ENCODE data around the gene HIVEP2. TPM values are rescaled to one million over a fixed set of nuclear protein-coding genes. Genes with fewer than 3 reads are reported as not detected.
A peak's percentile ranks its signal among the peaks of the same experiment; 100 is the strongest.

HIVEP2 gene
- total and polyA plus RNA-seq, 5 experiments from 2014 or later: 6.5 to 99.2 (median 17.1) TPM

DNA sequence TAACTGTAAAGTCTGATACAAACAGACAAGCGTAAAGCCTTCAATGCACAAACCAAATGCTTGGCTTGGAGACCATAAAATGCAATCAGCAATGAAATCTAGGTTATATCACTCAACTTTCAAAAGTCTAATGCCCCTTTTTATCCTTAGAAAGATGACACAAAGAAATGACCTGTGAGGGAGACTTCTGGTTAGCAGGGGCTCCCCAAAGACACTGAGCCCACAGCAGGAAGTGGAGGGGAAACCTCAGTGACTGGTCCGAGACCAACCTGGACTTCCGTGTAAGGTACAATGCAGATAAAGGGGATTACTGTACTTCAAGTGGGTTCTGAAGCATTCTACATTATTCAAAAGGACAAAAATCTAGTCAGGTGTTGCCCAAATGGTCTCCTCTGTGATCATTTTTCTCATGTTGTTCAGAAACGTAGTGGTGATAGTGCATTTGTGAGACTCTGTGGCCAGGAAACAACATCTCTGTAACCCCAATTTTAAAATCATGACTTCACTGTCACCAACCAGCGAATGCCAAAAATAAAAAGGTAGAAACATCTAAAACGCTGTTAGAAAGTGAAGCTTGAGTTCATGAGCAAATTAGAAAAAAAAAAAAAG, 88.2 kb downstream of the HIVEP2 start:
- Mint-ChIP-seq H3K4me1 (peaks cover 50 to 97% (median 95%) of the 10 kb centered on the region in 4 donors), H3K27ac (peak overlapping the region; percentile 96 to 98 (median 97)), H3K4me3 (peak overlapping the region; percentile 76 to 91 (median 86)), H3K27me3 (no peaks in the 10 kb centered on the region), H3K9me3 (no peaks in the 10 kb centered on the region), H3K36me3 (peaks cover 0 to 5% (median 0%) of the 10 kb centered on the region in 3 donors)
- peak; percentile 41 to 59 for ATAC-seq
- DNase-seq: peak in 4 of 10 donors; percentile 39 to 72 (median 50)
- POLR2A ChIA-PET: interaction anchor here (0.7 to 8.6 kb wide), 16 partner anchors 10 to 372 kb away, joined by 3 to 153 read pairs (median 10); partner anchors contain the start of gene HIVEP2

DNA sequence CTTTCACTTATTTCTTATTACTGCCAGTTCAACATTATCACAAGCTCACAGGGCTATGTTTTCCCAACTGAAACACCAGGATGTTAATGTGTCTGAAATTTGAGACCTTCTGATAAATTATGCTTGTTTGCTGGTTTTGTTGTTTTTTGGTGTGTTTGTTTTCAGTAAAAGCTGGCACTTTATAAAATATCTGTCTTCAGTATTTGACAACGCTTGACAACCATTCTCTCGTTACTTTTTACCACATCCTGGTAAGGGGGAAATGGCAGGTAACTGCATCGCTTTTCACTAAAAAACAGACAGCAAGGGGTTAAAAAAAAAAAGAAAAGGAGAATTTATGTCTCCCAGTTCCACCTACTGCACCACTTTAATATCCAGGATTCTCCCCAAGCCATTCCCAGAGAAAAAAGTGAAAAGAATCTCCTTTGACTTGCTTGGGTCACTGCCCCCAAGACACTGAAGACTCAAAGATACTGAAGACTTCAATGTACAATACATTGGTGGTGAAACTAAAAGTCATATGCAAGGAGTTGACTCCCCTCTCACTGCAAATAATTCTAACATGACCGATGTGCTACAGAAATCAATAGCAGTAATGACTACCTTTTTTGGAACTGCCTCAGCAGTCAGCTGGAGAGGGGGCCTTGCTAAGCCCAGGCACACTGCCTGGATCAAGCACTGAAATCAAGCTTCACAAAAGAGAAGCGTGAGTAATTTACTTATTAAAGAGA, 88.9 kb downstream of the HIVEP2 start:
- peak in 3 of 10 donors; percentile 50 to 52 (median 50) for DNase-seq
- peaks cover 0 to 5% (median 0%) of the 10 kb centered on the region in 3 donors for H3K36me3 Mint-ChIP-seq

DNA sequence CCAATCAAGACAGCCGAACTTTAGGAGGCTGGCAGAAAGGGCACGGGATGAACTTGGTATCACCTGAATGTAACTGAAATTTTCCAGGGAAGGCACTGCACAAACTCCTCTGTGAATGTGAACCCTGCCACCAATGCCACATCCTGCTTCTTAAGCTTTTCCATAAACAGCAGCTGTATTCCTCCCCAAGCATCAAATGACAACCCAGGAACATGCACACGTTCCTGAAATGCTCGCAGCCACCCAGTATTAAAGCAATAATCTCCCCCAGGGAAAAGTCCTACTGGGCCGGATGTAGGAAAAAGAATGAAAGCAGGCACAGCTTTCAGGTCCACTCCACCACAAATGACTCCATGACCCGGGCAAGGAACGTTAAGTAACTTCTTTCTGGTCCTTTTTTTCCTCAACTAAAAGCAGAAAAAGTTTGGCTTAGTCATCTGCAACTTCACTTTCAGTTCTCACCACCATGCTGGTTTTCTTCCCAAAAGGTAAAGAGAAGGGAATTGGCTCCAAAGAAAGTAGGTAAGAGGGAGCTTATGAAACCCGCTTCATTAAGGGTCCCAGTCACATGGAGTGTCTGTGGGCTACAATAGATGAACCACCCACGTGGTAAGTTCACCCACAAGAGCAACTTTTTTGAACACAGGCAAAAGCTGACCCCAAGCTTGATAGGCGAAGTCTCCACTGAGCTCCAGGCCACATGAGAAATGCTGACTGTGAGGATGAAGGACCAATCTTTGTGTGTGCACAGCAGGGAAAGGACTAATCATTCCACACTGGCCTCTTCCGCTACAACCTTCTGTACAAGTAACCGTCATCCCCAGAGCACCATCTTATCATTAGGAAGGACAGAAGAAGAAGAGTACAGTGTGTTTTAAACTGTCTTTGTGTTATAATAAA, 90.1 kb downstream of the HIVEP2 start:
- no peaks in the 10 kb centered on the region for H3K9me3 Mint-ChIP-seq

More for the DNA sequence above, 88.9 kb downstream of the HIVEP2 start:
- Mint-ChIP-seq H3K9me3 (no peaks in the 10 kb centered on the region), H3K4me1 (peaks cover 52 to 97% (median 95%) of the 10 kb centered on the region in 4 donors), H3K27ac (peak overlapping the region; percentile 96 to 98 (median 97)), H3K4me3 (peak overlapping the region; percentile 76 to 91 (median 86)), H3K27me3 (no peaks in the 10 kb centered on the region)
- POLR2A ChIA-PET: interaction anchor here (0.6 to 8.6 kb wide), 14 partner anchors 10 to 176 kb away, joined by 3 to 153 read pairs (median 10); partner anchors contain the start of gene HIVEP2
- peak in 1 of 2 donors; percentile 2 for ATAC-seq

DNA sequence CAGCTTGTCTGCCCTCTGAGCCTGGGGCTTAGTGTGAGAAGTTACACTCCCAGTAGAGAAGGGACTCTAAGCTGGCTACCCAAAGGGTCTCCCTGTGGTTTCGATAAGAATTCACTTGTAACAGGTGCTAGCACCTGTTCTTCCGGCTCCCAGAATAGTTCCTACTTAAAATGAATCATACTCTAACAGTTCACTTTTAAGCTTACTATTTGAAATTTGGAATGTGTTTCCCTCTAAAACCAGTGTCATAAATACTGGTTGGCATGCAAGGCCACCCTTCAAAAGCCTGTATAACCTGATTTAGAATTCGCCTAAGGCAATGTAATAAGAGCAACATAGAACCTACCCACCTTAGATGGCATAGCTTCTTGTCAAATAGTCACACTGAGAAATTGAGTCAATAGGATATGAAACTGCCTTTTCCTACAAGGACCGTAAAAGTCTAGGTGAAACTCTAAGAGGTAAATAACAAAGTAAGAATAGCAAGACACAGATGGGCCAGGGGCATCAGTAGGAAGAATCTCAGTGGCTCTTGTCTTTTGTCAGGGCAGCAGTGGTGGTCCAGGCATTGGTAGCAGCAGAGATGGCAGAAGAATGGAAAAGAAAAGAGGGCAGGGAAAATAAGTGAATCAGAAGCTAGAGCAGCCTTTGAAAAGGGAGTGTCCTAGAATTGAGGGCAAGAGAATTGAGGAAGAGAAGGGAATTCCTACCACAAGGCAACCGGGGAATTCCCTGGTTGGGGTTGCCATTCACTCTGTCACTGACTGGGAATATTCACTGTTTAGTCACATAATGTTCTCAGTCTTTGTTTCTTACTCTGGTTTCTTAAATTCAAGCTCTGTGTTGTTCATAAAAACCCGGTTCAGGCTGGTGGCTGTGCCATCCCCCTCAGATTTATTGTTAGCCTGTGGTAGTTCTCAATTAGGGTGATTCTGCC, 91.5 kb downstream of the HIVEP2 start:
- no peak for ATAC-seq
- POLR2A ChIA-PET: interaction anchor here (0.8 to 8.6 kb wide), 10 partner anchors 8 to 93 kb away, joined by 3 to 153 read pairs (median 4); no protein-coding TSS in a partner anchor
- H3K27me3 Mint-ChIP-seq: no peaks in the 10 kb centered on the region

More for the DNA sequence above, 90.1 kb downstream of the HIVEP2 start:
- peak overlapping the region; percentile 96 to 98 (median 97) for H3K27ac Mint-ChIP-seq
- H3K4me3 Mint-ChIP-seq: peak overlapping the region; percentile 76 to 91 (median 86)
- no peak for ATAC-seq
- POLR2A ChIA-PET: interaction anchor here (0.9 to 8.6 kb wide), 7 partner anchors 9 to 90 kb away, joined by 3 to 153 read pairs (median 48); partner anchors contain the start of gene HIVEP2
- peaks cover 50 to 99% (median 96%) of the 10 kb centered on the region in 4 donors for H3K4me1 Mint-ChIP-seq
- peaks cover 0 to 5% (median 0%) of the 10 kb centered on the region in 3 donors for H3K36me3 Mint-ChIP-seq
- no peaks in the 10 kb centered on the region for H3K27me3 Mint-ChIP-seq
- DNase-seq: no peak

DNA sequence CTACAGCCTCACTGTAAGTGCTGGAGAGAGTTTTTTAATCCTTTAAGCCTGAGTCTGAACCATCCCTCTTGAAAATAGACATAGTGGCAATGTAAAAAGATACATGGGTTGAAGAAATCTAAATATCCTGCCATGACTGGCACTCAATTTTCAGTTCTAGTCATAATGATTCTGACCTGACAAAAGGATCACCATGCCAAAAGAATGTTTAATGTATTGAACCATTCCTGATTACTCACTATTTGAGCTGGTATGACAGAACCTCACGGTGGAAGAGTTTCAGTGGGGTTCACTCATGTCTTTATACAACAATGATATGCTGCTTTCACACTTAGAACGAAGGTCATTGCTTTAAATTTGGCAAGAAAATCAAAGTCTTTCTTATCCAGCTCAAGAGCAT, 93.4 kb downstream of the HIVEP2 start:
- ATAC-seq (no peak), DNase-seq (no peak)
- POLR2A ChIA-PET: interaction anchor here (0.6 to 1.7 kb wide), 3 partner anchors 9 to 20 kb away, joined by 3 to 9 read pairs (median 3); no protein-coding TSS in a partner anchor

More for the DNA sequence above, 91.5 kb downstream of the HIVEP2 start:
- Mint-ChIP-seq H3K4me3 (peak overlapping the region in 9 of 10 donors; percentile 66 to 91 (median 86)), H3K9me3 (no peaks in the 10 kb centered on the region), H3K4me1 (peaks cover 54 to 99% (median 95%) of the 10 kb centered on the region in 4 donors), H3K27ac (peak overlapping the region; percentile 96 to 98 (median 97)), H3K36me3 (peaks cover 0 to 5% (median 0%) of the 10 kb centered on the region in 3 donors)
- DNase-seq: no peak

DNA sequence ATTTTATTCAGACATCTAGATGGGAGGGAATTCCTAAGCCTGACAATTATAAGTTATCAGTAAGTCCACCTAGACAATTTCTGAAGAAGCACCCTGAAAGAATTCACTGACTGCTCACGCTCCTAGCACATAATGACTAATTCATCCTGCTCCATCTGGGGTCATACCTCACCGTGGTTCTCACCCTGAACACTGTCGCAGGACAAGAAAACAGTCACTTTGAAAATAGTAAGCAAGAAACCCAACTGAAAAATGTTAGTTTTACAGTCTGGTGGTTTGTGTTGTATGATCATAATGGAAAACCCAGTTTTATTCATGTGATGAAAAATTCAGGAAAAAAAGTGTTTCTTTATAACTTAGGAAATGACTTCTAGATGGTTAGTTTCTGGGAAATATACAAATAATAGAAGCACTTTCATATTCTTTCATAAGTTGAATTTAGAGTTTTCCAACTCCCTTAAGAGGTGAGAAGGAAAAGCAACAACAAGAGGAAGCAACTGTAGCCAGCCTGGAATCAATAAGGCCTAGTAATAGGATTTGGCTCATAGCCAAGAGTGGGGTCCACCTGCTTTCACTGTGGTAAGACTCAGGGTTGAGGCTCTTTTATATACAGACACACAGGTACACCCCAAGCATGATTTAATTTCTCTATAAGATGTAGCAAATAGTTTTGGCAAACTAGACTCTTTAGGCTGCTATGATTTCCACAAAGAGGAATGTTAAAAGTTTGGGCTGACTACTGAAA, 94.1 kb downstream of the HIVEP2 start:
- Mint-ChIP-seq H3K36me3 (peaks cover 0 to 5% (median 0%) of the 10 kb centered on the region in 3 donors), H3K4me3 (peak overlapping the region; percentile 4 to 79 (median 60)), H3K4me1 (peaks cover 49 to 99% (median 96%) of the 10 kb centered on the region in 4 donors), H3K9me3 (no peaks in the 10 kb centered on the region), H3K27me3 (no peaks in the 10 kb centered on the region), H3K27ac (peak overlapping the region; percentile 65 to 98 (median 86))
- POLR2A ChIA-PET: interaction anchor here (0.6 to 1.7 kb wide), 2 partner anchors 8 to 19 kb away, joined by 3 to 9 read pairs; no protein-coding TSS in a partner anchor
- ATAC-seq (peak in 1 of 2 donors; percentile 15), DNase-seq (no peak)

More for the DNA sequence above, 93.4 kb downstream of the HIVEP2 start:
- H3K4me3 Mint-ChIP-seq: peak overlapping the region in 7 of 10 donors; percentile 25 to 67 (median 42)
- H3K27ac Mint-ChIP-seq: peak overlapping the region; percentile 2 to 98 (median 79)
- H3K9me3 Mint-ChIP-seq: no peaks in the 10 kb centered on the region
- no peaks in the 10 kb centered on the region for H3K27me3 Mint-ChIP-seq
- peaks cover 49 to 99% (median 96%) of the 10 kb centered on the region in 4 donors for H3K4me1 Mint-ChIP-seq
- H3K36me3 Mint-ChIP-seq: peaks cover 0 to 5% (median 0%) of the 10 kb centered on the region in 3 donors

DNA sequence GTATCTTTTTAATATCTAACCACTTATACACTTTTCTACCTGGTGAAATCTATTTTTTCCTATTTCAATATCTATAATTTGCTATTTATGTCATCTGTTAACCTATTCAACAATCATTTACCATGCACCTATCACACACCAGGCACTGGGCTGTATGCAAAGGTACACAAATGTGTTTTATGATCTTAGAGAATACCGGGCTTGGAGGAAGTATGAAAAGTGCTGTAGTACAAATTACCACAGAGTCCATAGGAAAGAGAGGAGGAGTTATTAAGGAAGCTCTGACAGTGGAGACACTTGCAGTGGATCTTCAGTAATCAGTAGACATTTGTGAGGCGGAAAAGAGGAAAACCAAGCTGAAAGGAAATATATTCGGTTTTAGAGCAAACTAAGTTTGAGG, 96.0 kb downstream of the HIVEP2 start:
- peak overlapping the region; percentile 6 to 79 (median 48) for H3K4me3 Mint-ChIP-seq

DNA sequence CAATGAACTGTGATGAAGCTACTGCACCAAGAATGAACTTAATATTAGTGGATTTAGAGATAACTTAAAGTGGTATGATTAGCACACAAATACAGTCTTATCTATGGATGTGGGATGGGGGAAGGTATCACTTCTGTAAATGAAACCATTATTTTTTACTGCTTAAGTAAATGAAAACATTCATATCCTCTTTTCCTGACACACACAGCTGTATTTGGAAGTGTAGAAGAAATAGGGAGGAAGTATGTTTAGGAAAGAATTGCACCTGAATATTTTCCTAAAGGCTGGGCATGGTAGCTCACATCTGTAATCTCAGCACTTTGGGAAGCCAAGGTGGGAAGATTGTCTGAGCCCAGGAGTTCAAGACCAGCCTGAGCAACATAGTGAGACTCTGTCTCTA, 96.8 kb downstream of the HIVEP2 start:
- ATAC-seq: no peak
- H3K4me3 Mint-ChIP-seq: peak overlapping the region in 4 of 10 donors; percentile 1 to 49 (median 23)

More for the DNA sequence above, 96.0 kb downstream of the HIVEP2 start:
- peak overlapping the region; percentile 23 to 98 (median 83) for H3K27ac Mint-ChIP-seq
- POLR2A ChIA-PET: interaction anchor here (0.8 to 9.2 kb wide), 4 partner anchors 8 to 98 kb away, joined by 3 to 153 read pairs (median 6); no protein-coding TSS in a partner anchor
- H3K36me3 Mint-ChIP-seq: peaks cover 0 to 5% (median 0%) of the 10 kb centered on the region in 3 donors
- H3K27me3 Mint-ChIP-seq: no peaks in the 10 kb centered on the region
- no peak for DNase-seq
- ATAC-seq: no peak
- peaks cover 44 to 99% (median 96%) of the 10 kb centered on the region in 4 donors for H3K4me1 Mint-ChIP-seq
- no peaks in the 10 kb centered on the region for H3K9me3 Mint-ChIP-seq

DNA sequence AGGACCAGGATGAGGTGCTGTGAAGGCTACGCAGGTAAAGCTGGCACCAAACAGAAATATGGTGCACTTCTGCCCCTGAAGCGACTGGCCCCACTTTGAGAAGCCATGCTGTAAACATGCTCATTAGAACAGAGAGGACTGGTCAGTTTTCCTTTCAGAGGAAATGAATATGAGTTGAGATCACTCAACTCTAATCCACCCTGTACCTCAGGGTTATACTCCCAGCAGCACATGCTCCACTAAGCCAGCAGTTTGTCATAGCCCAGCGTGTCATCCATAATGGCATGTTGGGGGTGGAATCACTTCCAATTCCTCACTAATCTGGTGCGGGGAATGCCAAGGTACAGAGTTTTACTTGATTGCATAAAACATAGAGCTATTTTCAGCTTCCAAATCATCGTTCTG, 98.1 kb downstream of the HIVEP2 start:
- H3K4me3 Mint-ChIP-seq: peak overlapping the region in 9 of 10 donors; percentile 80 to 90 (median 87)

More for the DNA sequence above, 96.8 kb downstream of the HIVEP2 start:
- DNase-seq: no peak
- POLR2A ChIA-PET: interaction anchor here (0.6 to 9.2 kb wide), 6 partner anchors 9 to 568 kb away, joined by 3 to 153 read pairs (median 4); no protein-coding TSS in a partner anchor
- Mint-ChIP-seq H3K36me3 (no peaks in the 10 kb centered on the region), H3K4me1 (peaks cover 40 to 97% (median 95%) of the 10 kb centered on the region in 4 donors), H3K27ac (peak overlapping the region in 9 of 10 donors; percentile 14 to 98 (median 84)), H3K27me3 (no peaks in the 10 kb centered on the region), H3K9me3 (no peaks in the 10 kb centered on the region)

DNA sequence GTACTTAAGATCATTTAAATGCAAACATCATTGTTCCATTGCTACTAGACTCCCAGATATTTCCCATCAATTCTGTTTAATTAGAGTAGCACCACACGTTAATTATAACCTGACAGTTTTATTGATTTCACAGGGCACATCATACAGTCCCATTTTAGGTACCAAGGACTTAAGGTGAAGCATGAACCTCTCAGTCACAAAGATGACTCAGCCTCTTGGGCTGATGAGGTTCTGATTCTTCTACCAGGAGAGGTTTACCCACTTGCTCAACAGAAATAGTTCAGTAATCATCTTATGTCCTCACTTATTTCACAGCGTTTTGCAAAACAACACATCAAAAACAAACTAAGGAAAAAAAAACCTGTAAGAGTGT, 98.5 kb downstream of the HIVEP2 start:
- H3K9me3 Mint-ChIP-seq: no peaks in the 10 kb centered on the region
- no peaks in the 10 kb centered on the region for H3K36me3 Mint-ChIP-seq
- H3K4me3 Mint-ChIP-seq: peak overlapping the region; percentile 77 to 90 (median 86)
- POLR2A ChIA-PET: interaction anchor here (1.0 to 9.2 kb wide), 4 partner anchors 11 to 604 kb away, joined by 3 to 153 read pairs (median 7); partner anchors contain the start of genes ADAT2 and PEX3
- no peaks in the 10 kb centered on the region for H3K27me3 Mint-ChIP-seq
- H3K4me1 Mint-ChIP-seq: peaks cover 40 to 98% (median 92%) of the 10 kb centered on the region in 4 donors
- peak in 1 of 2 donors; percentile 28 for ATAC-seq
- no peak for DNase-seq
- H3K27ac Mint-ChIP-seq: peak overlapping the region; percentile 91 to 98 (median 96)

More for the DNA sequence above, 98.1 kb downstream of the HIVEP2 start:
- POLR2A ChIA-PET: interaction anchor here (1.5 to 9.2 kb wide), 3 partner anchors 10 to 100 kb away, joined by 4 to 153 read pairs (median 9); no protein-coding TSS in a partner anchor
- no peaks in the 10 kb centered on the region for H3K27me3 Mint-ChIP-seq
- ATAC-seq (no peak), DNase-seq (no peak)
- peak overlapping the region; percentile 91 to 98 (median 96) for H3K27ac Mint-ChIP-seq
- H3K9me3 Mint-ChIP-seq: no peaks in the 10 kb centered on the region
- no peaks in the 10 kb centered on the region for H3K36me3 Mint-ChIP-seq
- peaks cover 40 to 97% (median 93%) of the 10 kb centered on the region in 4 donors for H3K4me1 Mint-ChIP-seq
